H54 (cell line): Measurements from ENCODE around the gene RENBP.
A peak's percentile ranks its signal among the peaks of the same experiment; 100 is the strongest.

Source experiments
- DNase-seq: peaks from one replicate; pipeline ENCODE4 v3.0.0; 2011; ENCODE audit warnings: low spot score, mixed read lengths; ENCODE audit not compliant: insufficient read length
- FAIRE-seq: peaks from 3 replicates; lab custom pipeline; 2011; peaks lifted over from hg19 to GRCh38; lab: Jason Lieb, UNC
- POLR2A ChIP-seq: IDR thresholded peaks from 2 replicates; pipeline ENCODE4 v1.6.1; 2011; ENCODE audit warnings: low read depth, mild to moderate bottlenecking, low read length

Gene RENBP

DNA sequence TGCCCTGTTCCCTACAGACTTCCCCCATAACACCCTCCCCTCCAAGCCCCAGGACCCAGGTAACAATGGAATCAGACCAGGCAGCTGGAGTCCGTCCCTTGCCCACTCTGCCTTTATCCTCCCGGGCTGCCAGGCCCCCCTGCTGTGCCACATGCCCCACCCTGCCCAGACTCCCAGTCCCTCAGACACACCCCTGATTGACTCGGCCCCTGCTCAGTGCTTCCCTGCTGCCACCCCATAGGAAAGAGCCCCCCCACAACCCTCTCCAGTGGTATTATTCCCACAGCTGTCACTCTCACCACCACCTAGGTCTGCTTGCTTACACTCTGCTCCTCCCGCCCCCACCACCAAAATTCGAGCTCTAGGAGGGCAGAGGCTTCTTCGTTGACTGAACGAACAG lies 4.9 kb downstream of the RENBP start:
- TF ChIP-seq POLR2A, result no peak
- FAIRE-seq, result no peak
- no peak for DNase-seq

GRCh38 chrX:153938226-153938786 lies 6.1 kb downstream of the RENBP start:
- DNase-seq (no peak), FAIRE-seq (no peak)
- TF ChIP-seq POLR2A, result no peak

DNA sequence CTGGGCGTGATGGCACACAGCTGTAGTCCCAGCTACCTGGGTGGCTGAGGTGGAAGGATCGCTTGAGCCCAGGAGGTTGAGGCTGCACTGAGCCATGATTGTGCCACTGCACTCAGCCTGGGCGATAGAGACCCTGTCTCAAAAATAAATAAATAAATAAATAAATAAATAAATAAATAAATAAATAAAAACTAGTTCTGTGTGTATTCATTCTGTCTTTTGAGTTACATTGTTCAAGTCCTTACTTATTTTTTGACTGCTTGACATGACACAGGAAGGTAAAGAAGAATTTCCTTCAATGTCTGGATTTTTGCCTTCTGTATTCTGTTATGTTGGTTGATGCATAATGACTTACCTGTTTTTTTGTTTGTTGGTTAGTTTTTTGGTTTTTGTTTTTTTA lies 7.4 kb downstream of the RENBP start:
- no peak for FAIRE-seq
- no peak for TF ChIP-seq POLR2A
- DNase-seq, result no peak

DNA sequence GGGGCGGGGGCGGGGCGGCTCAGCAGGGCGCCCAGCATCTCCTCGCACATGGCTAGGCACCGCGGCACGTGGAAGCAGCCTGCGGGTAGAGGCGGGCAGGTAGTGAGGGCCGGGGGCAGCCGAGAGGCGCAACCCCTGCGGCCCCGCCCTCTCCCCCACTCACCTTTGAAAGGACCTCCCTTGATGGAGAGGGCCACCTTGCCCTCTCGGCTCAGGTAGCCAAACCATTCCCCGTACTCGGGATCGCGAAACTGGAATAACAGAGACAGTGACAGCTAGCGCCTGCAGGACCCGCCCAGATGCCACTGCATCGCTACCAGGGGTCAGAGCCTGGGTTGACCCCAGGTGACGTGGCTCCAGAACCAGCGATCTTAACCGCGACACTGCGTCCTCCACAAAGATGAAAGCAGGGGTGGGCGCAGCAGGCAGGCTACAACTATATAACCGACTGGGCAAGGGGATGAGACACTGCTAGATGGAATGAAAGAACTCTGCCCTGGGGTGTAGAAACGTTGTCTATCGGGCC lies 9.1 kb downstream of the RENBP start:
- no peak for TF ChIP-seq POLR2A
- DNase-seq (no peak), FAIRE-seq (no peak)

- TF ChIP-seq POLR2A, result peak; percentile 64; the same call in 1 of the 2 replicates
- FAIRE-seq, result no peak
- DNase-seq, result peak; percentile 91
Measured at GRCh38 chrX:153934762-153935325, 9.6 kb downstream of the RENBP start, which contains the start of gene NAA10. TSS of gene NAA10 (minus strand) at chrX:153935037. CDS start at chrX:153934904, 133 bp downstream.

- FAIRE-seq (no peak), DNase-seq (no peak)
- no peak for TF ChIP-seq POLR2A
Measured at GRCh38 chrX:153934148-153934761, 10.2 kb downstream of the RENBP start.

GRCh38 chrX:153933748-153934147 lies 10.7 kb downstream of the RENBP start:
- no peak for DNase-seq
- TF ChIP-seq POLR2A, result no peak
- FAIRE-seq, result no peak

- FAIRE-seq, result no peak
- TF ChIP-seq POLR2A, result no peak
- DNase-seq, result no peak
Measured at GRCh38 chrX:153932220-153932915, 12.1 kb downstream of the RENBP start.

DNA sequence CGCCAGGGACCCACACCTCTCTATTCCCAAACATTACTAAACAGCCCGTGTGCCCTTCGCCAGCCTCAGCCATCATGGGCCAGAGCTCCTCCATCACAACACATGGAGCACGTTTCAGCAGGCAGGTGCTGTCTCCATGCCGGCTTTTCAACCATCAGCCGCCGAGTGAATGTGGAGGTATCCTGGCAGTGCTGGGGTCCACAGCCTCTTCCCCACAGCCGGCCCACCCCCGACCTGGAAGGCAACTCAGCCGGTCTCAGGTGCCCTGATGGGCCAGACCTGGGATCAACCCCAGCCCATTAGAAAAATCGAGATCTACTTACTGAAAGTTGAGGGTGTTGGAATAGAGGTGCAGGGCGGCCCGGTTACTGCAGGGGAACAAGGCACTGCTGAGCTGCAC lies 12.7 kb downstream of the RENBP start:
- FAIRE-seq, result no peak
- TF ChIP-seq POLR2A, result no peak
- DNase-seq, result no peak

GRCh38 chrX:153931151-153931550 lies 13.3 kb downstream of the RENBP start:
- DNase-seq (no peak), FAIRE-seq (no peak)
- TF ChIP-seq POLR2A, result no peak

GRCh38 chrX:153930011-153930910 lies 14.2 kb downstream of the RENBP start:
- FAIRE-seq (no peak), DNase-seq (no peak)
- no peak for TF ChIP-seq POLR2A

DNA sequence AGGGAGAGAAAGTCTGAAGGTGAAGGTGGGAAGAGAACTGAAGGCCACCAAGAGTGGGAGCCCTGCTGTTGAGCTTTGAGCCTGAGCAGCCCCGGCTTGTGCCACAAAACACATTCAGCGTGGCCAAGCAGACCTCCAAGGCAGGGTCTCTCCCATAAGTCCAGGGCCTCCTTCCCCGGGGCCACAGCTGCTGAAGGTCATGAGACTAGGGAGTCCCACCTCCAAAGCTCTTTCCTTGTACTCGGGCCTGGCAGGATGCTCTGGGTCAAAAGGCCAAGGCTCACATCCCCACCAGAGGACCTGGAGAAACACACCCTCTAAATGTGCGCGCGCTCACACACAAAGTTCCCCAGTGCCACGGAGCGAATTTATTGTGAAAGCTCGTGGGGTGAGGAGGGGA lies 14.9 kb downstream of the RENBP start:
- no peak for TF ChIP-seq POLR2A
- no peak for DNase-seq
- FAIRE-seq, result no peak

- DNase-seq (no peak), FAIRE-seq (no peak)
- TF ChIP-seq POLR2A, result no peak
Measured at GRCh38 chrX:153928846-153929245, 15.6 kb downstream of the RENBP start.
